HepG2 (cell line): ENCODE data around the gene SLC25A48. TPM values are rescaled to one million over a fixed set of nuclear protein-coding genes. Genes with fewer than 3 reads are reported as not detected.

Source experiments
- ARNT ChIP-seq: fragments of 450-650 bp; IDR thresholded peaks from 2 replicates; pipeline ENCODE4 v1.6.1; 2017
- JARID2 ChIP-seq: sonication (generic); formaldehyde crosslinking; IDR thresholded peaks from 2 replicates; pipeline ENCODE4 v1.8.1; 2023; ENCODE audit warnings: missing genetic modification reagents, inconsistent platforms; ENCODE audit not compliant: insufficient replicate concordance
- RAD21 ChIP-seq: fragments of 450-650 bp; formaldehyde crosslinking; IDR thresholded peaks from 2 replicates; pipeline ENCODE4 v1.5.0; 2020; ENCODE audit warnings: mild to moderate bottlenecking
- RBM22 ChIP-seq: fragments of 200-400 bp; formaldehyde crosslinking; optimal IDR thresholded peaks from 2 replicates; pipeline ENCODE3; 2017; ENCODE audit warnings: mild to moderate bottlenecking, low read length, moderate library complexity
- SMARCE1 ChIP-seq: fragments of 450-650 bp; IDR thresholded peaks from 2 replicates; pipeline ENCODE4 v1.6.1; 2017; ENCODE audit warnings: borderline replicate concordance
- SSRP1 ChIP-seq: IDR thresholded peaks from 2 replicates; pipeline ENCODE4 v1.6.1; 2016; ENCODE audit warnings: control low read depth
- TP53 ChIP-seq: sonication (generic); formaldehyde crosslinking; conservative IDR thresholded peaks from 2 replicates; pipeline ENCODE4 v1.4.0; 2020; ENCODE audit warnings: missing genetic modification reagents
- TSC22D2 ChIP-seq: sonication (generic); formaldehyde crosslinking; IDR thresholded peaks from 2 replicates; pipeline ENCODE4 v1.5.1; 2020; ENCODE audit warnings: missing genetic modification reagents, mild to moderate bottlenecking, borderline replicate concordance
- ZNF670 ChIP-seq: sonication (generic); formaldehyde crosslinking; IDR thresholded peaks from 2 replicates; pipeline ENCODE4 v1.8.0; 2022; ENCODE audit warnings: mild to moderate bottlenecking, missing genetic modification reagents, borderline replicate concordance
- ZNF746 ChIP-seq: sonication (generic); formaldehyde crosslinking; IDR thresholded peaks from 2 replicates; pipeline ENCODE4 v1.8.0; 2022; ENCODE audit warnings: mild to moderate bottlenecking, missing genetic modification reagents
- ZNF75D ChIP-seq: sonication (generic); formaldehyde crosslinking; IDR thresholded peaks from 2 replicates; pipeline ENCODE4 v1.8.1; 2023; ENCODE audit warnings: missing genetic modification reagents, mild to moderate bottlenecking, borderline replicate concordance
- ZNF839 ChIP-seq: sonication (generic); formaldehyde crosslinking; IDR thresholded peaks from 2 replicates; pipeline ENCODE4 v1.4.0; 2020; ENCODE audit warnings: missing genetic modification reagents, mild to moderate bottlenecking, borderline replicate concordance
- polyA plus RNA-seq, 8 experiments: library from polyadenylated mRNA; depleted of rRNA in 3 of 8; stranded (reverse) in 7 of 8; unstranded in 1 of 8; fragments of >200 nt; fragmentation: Illumina TruSeq in 4 of 8; extraction: Trizol in 4 of 8; gene quantifications; 2 replicates each; pipeline versions ENCODE4 v1.2.1 to v1.2.3, GENCODE V29; 2011 to 2016; ENCODE audit warnings: low read depth in 4 of 8, missing spikeins in 1 of 8, mixed read lengths in 1 of 8; ENCODE audit not compliant: insufficient read depth in 1 of 8
- total RNA-seq, 5 experiments: library from RNA; depleted of rRNA; stranded (reverse); fragments of >200 nt; fragmentation: Illumina TruSeq; extraction: Trizol; gene quantifications; 2 replicates each; pipeline ENCODE4 v1.2.3, GENCODE V29; 2016; ENCODE audit warnings: low read depth in 1 of 5
- TF ChIP-seq, protein P1 (sequence below): conservative IDR thresholded peaks from 2 replicates; pipeline ENCODE4 v1.6.1; 2018; ENCODE audit warnings: missing genetic modification reagents
- TF ChIP-seq, protein P2 (sequence below): IDR thresholded peaks from 2 replicates; pipeline ENCODE4 v1.6.1; 2016; ENCODE audit warnings: low read depth
- TF ChIP-seq, protein P3 (sequence below): sonication (generic); formaldehyde crosslinking; IDR thresholded peaks from 2 replicates; pipeline ENCODE4 v1.4.0; 2020; ENCODE audit warnings: missing genetic modification reagents
- TF ChIP-seq, protein P4 (sequence below): sonication (generic); formaldehyde crosslinking; IDR thresholded peaks from 2 replicates; pipeline ENCODE4 v1.8.1; 2023; ENCODE audit warnings: mild to moderate bottlenecking, missing genetic modification reagents
- TF ChIP-seq, protein P5 (sequence below): sonication (generic); formaldehyde crosslinking; IDR thresholded peaks from 2 replicates; pipeline ENCODE4 v1.5.0; 2020; ENCODE audit warnings: missing genetic modification reagents, mild to moderate bottlenecking, borderline replicate concordance

The SLC25A48 gene
- total and polyA plus RNA-seq, 2 of the 13 experiments (the other 11 are each of a cell fraction or from before 2014, with no cell fraction given): 0.17 to 4.5 TPM

DNA sequence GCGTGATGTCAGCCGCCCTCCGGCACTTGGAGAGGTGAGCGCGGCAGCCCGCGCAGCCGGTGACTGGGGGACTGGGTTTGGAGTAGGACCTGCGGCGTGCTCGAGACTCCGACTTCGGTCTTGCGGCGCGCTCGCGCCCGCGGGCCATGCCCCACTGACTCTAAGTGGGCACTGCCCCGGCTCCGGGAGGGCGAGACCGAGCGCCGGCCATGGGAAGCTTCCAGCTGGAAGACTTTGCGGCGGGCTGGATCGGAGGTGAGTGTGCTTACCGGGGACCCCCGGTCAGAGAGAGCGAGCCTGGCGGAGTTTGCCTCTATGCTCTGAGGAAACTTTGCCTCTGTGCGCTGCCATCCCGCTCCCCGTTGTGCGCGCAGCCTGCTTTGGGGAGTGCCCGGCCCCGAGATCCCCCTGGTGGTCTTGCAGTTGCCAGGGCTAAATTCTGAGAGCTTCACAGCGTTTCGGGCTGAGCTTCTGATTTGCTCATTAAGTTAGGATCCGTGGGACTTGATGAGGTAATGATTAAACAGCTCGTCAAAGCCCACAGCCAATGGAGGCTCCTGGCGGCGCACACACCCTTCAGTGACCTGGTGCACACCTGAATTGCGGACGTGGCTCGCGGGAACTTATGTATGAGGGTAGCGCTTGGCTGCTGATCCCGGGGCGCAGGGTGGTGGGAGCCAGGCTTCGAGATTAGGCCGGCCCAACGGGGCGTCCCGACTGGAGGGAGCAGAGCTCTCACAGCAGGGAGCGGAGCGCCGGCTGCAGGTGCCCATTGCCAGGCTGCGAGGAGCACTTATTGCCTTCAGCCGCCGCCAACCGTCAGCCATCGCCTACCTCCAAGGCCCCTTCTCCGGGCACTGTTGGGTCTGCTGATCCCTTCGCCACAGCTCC, at the start of gene SLC25A48 (continued):
- TF ChIP-seq, protein P1, sequence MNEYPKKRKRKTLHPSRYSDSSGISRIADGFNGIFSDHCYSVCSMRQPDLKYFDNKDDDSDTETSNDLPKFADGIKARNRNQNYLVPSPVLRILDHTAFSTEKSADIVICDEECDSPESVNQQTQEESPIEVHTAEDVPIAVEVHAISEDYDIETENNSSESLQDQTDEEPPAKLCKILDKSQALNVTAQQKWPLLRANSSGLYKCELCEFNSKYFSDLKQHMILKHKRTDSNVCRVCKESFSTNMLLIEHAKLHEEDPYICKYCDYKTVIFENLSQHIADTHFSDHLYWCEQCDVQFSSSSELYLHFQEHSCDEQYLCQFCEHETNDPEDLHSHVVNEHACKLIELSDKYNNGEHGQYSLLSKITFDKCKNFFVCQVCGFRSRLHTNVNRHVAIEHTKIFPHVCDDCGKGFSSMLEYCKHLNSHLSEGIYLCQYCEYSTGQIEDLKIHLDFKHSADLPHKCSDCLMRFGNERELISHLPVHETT (CRISPR knock-in tag): no peak
- no peak for TF ChIP-seq RBM22
- TF ChIP-seq ARNT: no peak
- no peak for TF ChIP-seq ZNF670
- TF ChIP-seq JARID2 (CRISPR knock-in tag): no peak
- TF ChIP-seq, protein P2, sequence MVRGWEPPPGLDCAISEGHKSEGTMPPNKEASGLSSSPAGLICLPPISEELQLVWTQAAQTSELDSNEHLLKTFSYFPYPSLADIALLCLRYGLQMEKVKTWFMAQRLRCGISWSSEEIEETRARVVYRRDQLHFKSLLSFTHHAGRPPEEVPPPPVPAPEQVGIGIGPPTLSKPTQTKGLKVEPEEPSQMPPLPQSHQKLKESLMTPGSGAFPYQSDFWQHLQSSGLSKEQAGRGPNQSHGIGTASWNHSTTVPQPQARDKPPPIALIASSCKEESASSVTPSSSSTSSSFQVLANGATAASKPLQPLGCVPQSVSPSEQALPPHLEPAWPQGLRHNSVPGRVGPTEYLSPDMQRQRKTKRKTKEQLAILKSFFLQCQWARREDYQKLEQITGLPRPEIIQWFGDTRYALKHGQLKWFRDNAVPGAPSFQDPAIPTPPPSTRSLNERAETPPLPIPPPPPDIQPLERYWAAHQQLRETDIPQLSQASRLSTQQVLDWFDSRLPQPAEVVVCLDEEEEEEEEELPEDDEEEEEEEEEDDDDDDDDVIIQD: no peak
- TF ChIP-seq ZNF746 (CRISPR knock-in tag): no peak
- no peak for TF ChIP-seq ZNF839 (CRISPR knock-in tag)
- TF ChIP-seq SMARCE1: no peak
- TF ChIP-seq, protein P3, sequence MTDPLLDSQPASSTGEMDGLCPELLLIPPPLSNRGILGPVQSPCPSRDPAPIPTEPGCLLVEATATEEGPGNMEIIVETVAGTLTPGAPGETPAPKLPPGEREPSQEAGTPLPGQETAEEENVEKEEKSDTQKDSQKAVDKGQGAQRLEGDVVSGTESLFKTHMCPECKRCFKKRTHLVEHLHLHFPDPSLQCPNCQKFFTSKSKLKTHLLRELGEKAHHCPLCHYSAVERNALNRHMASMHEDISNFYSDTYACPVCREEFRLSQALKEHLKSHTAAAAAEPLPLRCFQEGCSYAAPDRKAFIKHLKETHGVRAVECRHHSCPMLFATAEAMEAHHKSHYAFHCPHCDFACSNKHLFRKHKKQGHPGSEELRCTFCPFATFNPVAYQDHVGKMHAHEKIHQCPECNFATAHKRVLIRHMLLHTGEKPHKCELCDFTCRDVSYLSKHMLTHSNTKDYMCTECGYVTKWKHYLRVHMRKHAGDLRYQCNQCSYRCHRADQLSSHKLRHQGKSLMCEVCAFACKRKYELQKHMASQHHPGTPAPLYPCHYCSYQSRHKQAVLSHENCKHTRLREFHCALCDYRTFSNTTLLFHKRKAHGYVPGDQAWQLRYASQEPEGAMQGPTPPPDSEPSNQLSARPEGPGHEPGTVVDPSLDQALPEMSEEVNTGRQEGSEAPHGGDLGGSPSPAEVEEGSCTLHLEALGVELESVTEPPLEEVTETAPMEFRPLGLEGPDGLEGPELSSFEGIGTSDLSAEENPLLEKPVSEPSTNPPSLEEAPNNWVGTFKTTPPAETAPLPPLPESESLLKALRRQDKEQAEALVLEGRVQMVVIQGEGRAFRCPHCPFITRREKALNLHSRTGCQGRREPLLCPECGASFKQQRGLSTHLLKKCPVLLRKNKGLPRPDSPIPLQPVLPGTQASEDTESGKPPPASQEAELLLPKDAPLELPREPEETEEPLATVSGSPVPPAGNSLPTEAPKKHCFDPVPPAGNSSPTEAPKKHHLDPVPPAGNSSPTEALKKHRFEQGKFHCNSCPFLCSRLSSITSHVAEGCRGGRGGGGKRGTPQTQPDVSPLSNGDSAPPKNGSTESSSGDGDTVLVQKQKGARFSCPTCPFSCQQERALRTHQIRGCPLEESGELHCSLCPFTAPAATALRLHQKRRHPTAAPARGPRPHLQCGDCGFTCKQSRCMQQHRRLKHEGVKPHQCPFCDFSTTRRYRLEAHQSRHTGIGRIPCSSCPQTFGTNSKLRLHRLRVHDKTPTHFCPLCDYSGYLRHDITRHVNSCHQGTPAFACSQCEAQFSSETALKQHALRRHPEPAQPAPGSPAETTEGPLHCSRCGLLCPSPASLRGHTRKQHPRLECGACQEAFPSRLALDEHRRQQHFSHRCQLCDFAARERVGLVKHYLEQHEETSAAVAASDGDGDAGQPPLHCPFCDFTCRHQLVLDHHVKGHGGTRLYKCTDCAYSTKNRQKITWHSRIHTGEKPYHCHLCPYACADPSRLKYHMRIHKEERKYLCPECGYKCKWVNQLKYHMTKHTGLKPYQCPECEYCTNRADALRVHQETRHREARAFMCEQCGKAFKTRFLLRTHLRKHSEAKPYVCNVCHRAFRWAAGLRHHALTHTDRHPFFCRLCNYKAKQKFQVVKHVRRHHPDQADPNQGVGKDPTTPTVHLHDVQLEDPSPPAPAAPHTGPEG: no peak
- TF ChIP-seq, protein P4, sequence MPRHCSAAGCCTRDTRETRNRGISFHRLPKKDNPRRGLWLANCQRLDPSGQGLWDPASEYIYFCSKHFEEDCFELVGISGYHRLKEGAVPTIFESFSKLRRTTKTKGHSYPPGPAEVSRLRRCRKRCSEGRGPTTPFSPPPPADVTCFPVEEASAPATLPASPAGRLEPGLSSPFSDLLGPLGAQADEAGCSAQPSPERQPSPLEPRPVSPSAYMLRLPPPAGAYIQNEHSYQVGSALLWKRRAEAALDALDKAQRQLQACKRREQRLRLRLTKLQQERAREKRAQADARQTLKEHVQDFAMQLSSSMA (CRISPR knock-in tag): no peak
- no peak for TF ChIP-seq ZNF75D (CRISPR knock-in tag)
- TF ChIP-seq TP53: no peak
- TF ChIP-seq, protein P5, sequence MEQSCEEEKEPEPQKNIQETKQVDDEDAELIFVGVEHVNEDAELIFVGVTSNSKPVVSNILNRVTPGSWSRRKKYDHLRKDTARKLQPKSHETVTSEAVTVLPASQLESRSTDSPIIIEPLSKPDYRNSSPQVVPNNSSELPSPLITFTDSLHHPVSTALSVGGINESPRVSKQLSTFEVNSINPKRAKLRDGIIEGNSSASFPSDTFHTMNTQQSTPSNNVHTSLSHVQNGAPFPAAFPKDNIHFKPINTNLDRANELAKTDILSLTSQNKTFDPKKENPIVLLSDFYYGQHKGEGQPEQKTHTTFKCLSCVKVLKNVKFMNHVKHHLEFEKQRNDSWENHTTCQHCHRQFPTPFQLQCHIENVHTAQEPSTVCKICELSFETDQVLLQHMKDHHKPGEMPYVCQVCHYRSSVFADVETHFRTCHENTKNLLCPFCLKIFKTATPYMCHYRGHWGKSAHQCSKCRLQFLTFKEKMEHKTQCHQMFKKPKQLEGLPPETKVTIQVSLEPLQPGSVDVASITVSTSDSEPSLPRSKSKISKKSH (CRISPR knock-in tag): no peak
- no peak for TF ChIP-seq TSC22D2 (CRISPR knock-in tag)
- no peak for TF ChIP-seq RAD21 (CRISPR knock-in tag)
- no peak for TF ChIP-seq SSRP1 (CRISPR knock-in tag)
